ENCODE measurements around the gene POMT2.
"Not testable (repeated sequence)": the region's sequence is repeated elsewhere in the genome, so short reads cannot be mapped to it uniquely, and the experiment has no call there.

Gene POMT2, protein sequence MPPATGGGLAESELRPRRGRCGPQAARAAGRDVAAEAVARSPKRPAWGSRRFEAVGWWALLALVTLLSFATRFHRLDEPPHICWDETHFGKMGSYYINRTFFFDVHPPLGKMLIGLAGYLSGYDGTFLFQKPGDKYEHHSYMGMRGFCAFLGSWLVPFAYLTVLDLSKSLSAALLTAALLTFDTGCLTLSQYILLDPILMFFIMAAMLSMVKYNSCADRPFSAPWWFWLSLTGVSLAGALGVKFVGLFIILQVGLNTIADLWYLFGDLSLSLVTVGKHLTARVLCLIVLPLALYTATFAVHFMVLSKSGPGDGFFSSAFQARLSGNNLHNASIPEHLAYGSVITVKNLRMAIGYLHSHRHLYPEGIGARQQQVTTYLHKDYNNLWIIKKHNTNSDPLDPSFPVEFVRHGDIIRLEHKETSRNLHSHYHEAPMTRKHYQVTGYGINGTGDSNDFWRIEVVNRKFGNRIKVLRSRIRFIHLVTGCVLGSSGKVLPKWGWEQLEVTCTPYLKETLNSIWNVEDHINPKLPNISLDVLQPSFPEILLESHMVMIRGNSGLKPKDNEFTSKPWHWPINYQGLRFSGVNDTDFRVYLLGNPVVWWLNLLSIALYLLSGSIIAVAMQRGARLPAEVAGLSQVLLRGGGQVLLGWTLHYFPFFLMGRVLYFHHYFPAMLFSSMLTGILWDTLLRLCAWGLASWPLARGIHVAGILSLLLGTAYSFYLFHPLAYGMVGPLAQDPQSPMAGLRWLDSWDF

DNA sequence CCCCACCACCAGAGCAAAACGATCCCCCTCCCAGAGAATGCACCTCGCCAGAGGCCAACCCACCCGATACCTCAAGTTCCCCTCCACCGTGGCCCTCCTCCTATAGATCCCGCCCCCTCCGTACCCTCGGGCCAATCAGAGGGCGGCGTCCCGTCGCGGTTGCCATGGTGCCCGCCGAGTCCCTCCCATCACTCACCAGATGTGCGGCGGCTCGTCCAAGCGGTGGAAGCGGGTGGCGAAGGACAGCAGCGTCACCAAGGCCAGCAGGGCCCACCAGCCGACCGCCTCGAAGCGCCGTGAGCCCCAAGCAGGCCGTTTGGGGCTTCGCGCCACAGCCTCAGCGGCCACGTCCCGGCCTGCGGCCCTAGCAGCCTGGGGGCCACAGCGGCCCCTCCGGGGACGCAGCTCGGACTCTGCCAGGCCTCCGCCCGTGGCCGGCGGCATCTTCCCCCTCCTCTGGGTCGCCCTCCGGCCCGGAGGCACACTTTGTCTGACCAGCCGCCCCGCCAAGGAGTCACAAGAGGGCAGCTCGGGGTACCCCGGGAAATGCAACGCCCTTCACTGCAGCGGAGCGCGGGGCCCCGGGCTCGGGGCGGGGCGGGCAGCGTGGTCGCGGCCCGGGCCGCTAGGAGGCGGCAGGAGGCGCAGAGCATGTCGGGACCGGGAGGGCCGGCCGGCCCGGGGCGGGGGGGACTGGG, at the start of gene POMT2:
Gene POMT2 (minus strand): TSS at position 646 of the 698 bp plus-strand sequence. CDS start 202 bp downstream, at position 444.
- peak; percentile 86 to 87 for DNase-seq (ENCODE audit: low read depth in 2 of 2)

DNA sequence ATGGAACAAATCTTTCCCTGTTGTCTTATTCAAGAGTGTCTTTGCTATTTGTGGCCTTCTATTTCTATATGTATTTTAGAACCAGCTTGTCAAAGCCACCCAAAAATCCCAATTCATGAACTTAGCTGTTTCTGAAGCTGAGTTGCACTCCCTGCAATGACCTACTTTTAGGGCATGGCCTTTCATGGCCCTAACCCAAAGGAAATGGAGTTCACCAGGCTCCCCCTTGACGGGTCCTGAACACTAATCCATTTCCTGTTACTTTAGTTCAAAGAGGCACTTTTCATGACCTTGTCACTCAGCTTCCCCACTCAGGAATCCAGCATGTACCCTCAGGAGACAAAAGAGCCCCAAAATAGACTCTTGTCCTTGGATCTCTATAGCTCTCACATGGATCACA, 48.6 kb upstream of the POMT2 start:
- DNase-seq (ENCODE audit: low read depth in 2 of 2) = no peak

DNA sequence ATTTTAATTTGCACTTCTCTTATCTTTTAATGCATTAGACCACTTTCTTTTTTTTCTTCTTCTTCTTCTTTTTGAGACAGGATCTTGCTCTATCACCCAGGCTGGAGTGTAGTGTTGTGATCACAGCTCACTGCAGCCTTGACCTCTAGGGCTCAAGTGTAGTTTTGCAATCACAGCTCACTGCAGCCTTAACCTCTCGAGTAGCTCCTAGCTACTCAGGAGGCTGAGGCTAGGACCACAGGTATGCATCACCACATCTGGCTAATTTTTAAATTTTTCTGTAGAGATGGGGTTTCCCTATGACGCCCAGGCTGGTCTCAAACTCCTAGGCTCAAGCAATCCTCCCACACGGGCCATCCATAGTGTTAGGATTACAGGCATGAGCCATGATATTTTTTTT, 43.5 kb upstream of the POMT2 start:
- DNase-seq (ENCODE audit: low read depth in 2 of 2) = no peak

DNA sequence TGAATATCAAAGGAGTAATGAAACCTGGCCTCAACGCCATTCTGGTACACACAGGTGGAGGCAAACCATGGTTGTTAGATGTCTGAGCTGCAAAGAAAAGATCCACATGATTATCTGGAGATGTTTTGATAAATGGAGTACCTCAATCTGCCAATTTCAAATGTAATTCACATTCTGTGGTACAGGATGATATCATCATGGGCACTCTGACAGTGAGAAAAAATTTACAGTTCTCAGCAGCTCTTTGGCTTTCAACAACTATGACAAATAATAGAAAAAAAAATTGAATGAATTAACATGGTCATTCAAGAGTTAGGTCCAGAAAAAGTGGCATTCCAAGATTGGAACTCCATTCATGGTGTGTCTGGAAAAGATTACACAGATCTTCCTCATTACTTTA, 38.9 kb upstream of the POMT2 start:
- no peak for DNase-seq (ENCODE audit: low read depth in 2 of 2)

DNA sequence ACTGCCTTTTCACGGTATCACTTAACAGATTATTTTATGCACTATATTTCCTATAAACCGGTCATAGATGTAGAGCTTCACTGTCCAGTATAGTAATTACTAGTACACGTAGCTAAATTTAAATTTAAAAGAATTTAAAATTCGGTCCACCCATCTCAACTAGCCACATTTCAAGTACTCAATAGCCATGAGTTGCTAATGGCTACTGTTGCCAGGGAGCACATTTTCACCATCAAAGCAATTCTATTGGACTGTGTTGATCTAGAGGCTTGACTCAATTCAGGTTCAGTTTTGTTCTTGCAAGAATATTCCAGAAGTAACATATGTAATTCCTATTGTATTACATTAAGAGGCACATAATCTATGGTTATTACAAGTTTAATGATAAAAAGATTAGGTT, 36.2 kb upstream of the POMT2 start:
- DNase-seq (ENCODE audit: low read depth in 2 of 2) = no peak

DNA sequence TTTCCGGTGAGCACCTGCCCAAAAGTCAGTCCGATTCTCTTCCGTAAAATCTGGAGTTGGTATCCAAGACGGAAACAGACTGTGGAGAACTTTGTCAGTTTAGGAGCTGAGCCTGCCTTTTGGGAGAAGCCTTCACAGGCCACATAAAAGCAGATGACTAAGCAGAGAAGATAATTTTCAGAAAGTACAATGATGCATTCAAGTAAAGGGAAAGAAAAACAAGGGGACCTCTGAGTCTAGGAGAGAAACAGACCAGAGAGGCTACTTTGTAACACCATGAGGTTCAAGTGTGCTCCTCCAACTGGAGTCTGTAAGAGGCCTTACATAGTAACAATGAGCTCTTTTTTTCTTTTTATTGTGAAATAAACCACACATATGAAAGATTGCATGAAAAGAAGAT, 35.1 kb upstream of the POMT2 start:
- no peak for DNase-seq (ENCODE audit: low read depth in 2 of 2)

DNA sequence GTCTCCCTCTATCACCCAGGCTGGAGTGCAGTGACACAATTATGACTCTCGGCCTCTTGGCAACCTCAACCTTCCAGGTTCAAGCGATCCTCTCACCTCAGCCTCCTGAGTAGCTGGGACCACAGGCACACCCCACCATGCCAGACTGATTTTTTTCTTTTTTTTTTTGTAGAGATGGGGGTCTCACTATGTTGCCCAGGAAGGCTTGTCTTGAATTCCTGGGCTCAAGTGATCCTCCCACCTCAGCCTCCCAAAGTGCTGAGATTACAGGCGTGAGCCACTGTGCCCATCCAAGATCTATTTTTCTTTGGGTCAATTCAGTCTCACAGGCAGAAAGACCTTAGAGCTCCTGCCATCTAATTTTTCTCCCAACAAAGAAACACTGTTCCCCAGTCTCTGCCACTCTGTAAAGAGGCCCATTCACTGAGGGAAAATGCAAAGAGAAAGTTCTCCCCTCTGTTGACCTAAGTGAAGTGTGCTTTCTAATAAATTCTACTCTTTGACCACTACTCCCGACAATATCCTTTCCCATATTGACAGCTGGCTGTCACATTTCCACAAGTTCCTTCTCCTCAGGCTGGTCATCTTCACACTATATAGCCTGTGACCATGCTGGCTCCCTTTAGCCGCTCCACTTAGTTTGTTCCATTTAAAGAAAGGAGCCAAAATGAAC, 32.9 kb upstream of the POMT2 start:
- DNase-seq (ENCODE audit: low read depth in 2 of 2) = no peak

DNA sequence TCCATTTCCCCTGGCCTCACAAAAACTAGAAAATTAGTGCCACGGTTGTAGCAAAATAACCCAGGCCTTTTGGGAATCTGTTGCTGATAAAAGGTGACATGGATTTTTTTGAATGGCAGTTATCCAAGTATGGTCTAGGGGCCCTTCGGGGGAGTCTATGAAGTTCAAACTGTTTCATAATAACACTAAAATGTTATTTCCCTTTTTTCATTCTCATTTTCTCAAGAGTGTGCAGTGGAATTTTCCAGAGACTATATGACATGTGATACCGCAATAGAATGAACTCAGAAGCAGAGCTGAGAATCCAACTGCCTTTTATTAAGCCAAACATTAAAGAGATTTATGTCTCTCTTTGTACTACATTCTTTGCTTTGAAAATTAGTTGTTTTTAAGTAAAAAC, 27.1 kb upstream of the POMT2 start:
- no peak for DNase-seq (ENCODE audit: low read depth in 2 of 2)

DNA sequence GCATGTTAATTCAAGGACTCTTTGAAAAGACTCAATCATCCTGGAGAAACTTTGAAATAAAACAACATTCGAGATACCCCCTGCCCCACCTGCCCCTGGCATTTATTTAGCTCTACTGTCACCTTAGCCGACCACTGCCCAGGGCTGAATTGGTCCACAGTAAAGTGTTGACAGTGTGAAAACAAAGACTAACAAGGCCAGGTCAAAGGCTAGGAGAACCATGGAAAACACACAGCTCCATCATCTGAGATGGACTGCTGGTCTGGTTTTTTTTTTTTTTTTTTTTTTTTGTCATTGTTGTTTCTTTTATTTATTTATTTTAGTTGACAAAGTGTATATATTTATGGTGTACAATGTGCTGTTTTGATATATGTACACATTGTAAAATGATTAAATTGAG, 25.8 kb upstream of the POMT2 start:
- DNase-seq (ENCODE audit: low read depth in 2 of 2) = no peak

DNA sequence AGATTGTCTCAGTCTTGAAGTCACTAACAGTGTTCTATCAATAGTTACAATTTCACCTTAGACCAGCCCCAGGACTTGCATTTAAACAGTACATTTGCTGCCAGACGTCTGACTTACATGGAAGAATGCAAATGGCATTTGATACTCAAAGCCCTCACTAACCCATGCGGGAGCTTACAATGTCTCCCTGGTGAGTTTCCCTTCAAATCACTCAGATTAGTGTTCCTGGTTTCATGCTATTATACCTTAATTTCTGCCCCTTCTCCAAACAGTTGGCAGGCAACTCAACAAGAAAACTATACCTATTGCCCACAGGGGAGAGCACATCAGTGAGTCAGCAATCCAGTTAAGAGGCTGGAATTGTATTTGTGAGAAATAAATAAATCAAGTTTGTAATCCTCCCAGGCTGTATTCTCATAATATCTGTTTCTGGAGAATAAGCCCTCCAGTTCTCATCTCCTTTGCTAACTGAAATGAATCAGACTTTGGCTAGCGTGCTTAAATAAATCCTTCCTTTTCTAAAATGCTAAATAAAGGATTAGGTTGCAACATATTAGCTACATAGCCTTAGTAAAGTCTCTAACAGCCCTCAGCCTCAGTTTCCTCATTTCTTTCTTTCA, 23.8 kb upstream of the POMT2 start:
- no peak for DNase-seq (ENCODE audit: low read depth in 2 of 2)

DNA sequence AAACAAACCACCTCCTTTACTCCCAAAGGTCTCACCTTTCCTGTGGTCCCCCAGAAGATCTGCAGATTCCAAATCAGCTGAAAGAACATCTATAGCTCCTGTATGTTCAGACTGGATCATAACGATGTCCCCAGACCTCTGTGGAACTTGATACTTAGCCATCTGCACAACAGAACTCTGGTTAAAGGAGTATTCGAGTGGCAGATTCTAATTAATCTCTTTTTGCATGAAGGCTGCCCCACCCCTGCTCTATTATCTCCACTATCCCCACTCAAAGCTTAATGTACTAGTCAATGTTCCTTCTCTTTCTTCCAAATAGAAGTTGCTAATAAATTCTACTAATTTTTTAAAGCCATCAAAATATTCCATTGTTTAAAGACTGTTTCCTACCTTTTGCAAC, 23.0 kb upstream of the POMT2 start:
- no peak for DNase-seq (ENCODE audit: low read depth in 2 of 2)

DNA sequence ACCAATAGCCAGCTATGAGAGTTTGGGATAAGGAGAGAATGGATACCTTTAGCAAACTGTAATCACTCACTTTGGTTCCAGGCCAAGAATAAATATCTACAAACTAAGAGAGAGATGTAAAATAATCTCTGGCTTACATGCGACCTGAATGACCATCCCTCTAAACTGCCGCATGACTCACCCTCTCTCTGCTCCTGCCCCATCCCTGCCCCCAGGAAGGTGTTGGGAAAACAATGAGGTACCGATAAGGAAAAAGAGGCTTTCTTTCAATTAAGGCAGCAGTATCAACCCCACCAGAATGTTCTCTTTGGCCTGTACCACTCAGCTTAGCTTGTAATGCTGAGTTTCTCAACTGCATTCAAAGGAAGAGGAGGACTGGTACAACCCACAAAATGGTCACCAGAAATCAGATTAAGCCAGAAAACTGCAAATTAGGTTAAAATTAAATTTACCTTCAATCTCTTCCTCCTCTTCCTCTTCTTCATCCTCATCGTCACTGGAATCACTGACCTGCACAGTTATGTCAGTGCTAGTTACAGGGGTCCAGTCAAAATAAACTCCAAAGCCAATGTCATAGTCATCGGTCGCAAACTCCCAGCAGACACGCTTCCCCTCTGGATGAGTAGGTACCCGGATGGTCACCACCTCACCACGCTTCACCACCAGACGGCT, 22.2 kb upstream of the POMT2 start:
- DNase-seq (ENCODE audit: low read depth in 2 of 2) = no peak

DNA sequence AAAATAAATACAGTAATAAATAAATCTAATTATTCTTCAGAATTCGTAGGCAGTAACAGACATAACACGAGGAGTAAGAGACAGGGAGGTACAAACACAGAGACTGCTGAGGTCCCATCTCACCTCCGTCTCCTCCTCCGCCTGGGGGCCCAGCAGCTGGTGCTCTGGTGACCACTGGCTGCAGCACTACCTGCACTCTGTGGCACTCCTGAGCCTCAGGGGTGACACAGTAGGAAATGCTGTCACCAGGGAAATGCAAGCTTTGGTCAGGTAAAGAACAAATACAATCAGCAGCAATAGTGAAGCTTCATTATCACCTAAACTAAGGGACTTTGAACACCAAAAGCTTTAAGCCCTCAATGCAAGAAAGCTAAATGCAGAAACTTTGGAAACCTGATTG, 19.7 kb upstream of the POMT2 start:
- DNase-seq (ENCODE audit: low read depth in 2 of 2) = no peak

DNA sequence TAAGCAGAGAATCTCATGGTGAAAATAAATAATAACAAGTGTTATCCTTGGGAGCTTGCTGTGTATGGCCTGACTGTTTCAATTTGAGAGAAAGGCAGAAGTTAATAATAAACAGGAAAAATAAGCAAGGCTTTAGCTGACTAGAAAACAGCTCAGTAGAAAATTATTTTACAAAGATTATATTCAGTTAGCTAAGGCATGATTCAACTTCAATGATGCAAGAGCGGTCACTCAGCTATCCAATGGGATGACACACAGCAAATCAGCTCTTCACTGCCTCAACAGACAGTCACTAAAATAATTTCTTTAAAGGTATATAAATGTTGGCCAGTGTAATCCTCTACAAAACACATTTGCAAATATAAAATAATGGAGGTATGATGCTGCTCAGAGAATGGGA, 18.7 kb upstream of the POMT2 start:
- no peak for DNase-seq (ENCODE audit: low read depth in 2 of 2)

DNA sequence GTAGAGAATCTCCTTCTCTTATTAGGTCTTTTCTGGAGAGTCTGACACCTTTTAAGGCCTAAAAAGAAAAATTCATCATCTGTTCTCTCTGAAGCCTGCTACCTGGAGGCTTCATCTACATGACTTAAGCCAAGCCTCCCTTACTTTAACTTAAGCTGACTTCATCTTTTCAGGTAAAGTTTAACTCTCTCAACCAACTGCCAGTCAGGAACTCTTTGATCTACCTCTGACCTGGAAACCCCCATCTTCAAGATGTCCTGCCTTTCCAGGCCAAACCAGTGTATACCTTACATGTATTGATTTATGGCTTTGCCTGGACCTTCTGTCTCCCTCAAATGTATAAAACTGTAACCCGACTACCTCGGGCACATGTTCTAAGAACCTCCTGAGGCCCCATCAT, 17.6 kb upstream of the POMT2 start:
- no peak for DNase-seq (ENCODE audit: low read depth in 2 of 2)

DNA sequence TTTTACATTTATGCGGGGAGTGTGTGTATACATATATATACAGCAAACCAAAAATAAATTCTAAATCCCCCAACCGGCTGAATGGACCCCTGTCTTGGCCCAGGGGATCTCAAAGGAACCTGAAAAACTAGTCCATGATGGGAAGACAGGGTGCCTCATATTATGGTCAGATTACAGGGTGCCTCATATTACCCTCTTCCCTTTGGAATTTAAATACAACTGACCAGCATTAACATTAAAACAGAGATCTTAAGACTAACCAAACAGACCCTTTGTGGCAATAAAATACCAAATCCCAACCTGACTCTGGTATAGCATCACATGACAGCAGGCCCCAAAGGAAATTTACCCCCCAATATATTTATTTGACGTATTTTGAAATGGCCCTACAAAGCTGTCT, 17.2 kb upstream of the POMT2 start:
- no peak for DNase-seq (ENCODE audit: low read depth in 2 of 2)

DNA sequence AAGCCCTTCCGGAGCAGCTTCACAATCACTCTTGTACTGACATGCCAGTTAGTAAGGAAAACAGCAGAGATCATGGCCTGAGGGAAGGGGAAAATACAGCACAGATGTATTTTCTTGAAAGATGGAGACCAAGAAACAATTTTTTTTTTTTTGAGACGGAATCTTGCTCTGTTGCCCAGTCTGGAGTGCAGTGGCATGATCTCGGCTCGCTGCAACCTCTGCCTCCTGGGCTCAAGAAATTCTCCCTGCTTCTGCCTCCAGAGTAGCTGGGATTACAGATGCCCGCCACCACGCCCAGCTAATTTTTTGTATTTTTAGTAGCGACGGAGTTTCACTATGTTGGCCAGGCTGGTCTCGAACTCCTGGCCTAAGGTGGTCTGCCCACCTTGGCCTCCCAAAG, 16.6 kb upstream of the POMT2 start:
- DNase-seq (ENCODE audit: low read depth in 2 of 2) = not testable (repeated sequence)

DNA sequence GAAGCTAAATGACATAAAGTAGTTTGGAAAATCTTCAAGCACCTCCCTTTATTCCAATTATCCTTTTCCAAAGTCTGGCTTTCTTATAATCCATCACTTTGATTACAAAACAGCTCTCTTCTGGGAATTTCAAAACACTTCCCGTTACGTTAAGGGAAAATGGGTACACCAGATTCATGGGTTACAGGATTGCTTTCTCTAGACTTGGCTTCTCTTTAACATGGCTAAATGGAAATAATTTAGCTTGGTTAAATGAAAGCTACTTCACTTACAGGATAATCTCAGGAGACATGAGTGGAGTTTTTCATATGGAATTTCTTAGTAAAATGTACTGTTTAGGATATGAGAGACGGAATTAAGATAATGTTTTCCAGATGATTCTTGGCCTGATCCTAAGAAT, 14.9 kb upstream of the POMT2 start:
- no peak for DNase-seq (ENCODE audit: low read depth in 2 of 2)

DNA sequence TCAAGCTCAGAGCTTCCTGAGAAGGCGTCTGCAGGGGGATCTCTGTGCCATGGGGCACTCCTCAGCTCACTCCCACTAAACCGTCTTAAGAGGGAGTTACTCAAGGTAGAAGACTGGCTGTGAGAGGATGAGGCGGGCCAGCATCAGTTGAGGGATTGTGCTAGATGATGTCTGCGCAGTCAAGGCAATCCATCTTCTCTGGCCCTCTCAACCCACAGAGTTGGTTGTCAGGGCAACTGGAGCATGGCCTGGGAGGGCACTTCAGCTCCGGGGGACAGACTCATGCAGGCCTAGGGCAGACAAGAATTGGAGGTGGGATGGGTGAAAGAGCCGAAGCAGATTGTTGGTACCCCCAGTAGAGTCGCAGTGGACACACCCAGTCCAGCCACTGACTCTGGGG, 9.2 kb upstream of the POMT2 start:
- no peak for DNase-seq (ENCODE audit: low read depth in 2 of 2)

DNA sequence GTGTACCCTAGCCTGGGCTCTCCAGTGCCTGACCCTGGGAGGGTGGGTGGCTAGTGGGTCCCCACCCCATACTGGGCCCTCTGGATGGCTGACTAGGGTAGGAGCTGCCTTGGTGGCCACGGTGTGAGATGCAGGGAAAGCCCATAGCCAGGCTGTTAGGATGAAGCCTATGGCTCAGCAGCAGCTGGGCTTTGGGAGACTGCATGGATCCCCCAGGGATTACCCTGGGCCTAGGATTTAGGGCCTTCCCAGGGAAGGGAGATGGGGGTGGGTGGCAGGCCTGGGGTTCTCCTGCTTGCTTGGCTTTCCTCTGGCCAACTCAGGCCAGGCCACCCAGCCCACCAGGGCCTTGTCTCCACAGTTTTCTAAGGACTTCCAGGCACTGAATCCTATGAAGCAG, 6.4 kb upstream of the POMT2 start:
- no peak for DNase-seq (ENCODE audit: low read depth in 2 of 2)

DNA sequence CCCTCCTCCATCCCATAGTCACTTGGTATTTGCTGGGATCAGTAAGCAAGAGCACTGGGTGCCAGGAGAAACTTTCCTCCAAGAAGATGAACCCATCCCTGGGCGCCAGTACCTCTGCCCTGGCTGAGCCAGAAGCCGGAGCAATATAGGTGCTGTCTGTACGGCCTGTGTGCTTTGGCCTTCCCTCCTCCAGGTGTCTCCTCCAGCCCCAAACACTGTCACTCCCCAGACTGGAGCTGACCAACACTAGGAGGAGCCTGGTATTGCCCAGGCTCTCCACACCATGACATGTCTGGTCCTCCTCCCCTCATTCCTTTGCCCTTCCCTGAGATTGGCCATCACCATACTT, 5.0 kb upstream of the POMT2 start:
- DNase-seq (ENCODE audit: low read depth in 2 of 2) = no peak

Data from stimulated activated CD8-positive, alpha-beta memory T cell treated with anti-CD3 and anti-CD28 coated beads, Interleukin-15, amount 100 ng/mL, for 4 hours (primary cell).